Suprapubic skin (tissue), 4 donors: Measurements from ENCODE around the gene VWA2. TPM values are rescaled to one million over a fixed set of nuclear protein-coding genes. Genes with fewer than 3 reads are reported as not detected.
A peak's percentile ranks its signal among the peaks of the same experiment; 100 is the strongest.

Experiments used
- DNase-seq, 2 donors: peaks; one replicate each; pipeline ENCODE4 v3.0.0-alpha.2; 2019; ENCODE audit warnings: low spot score in 2 of 2
- H3K27ac ChIP-seq: fragments of 200-600 bp; sonication (generic); one replicate; pipeline ENCODE4 v1.5.1; 2019
- H3K27me3 ChIP-seq: fragments of 200-600 bp; sonication (generic); one replicate; pipeline ENCODE4 v1.5.1; 2019
- H3K36me3 ChIP-seq: fragments of 200-600 bp; sonication (generic); one replicate; pipeline ENCODE4 v1.5.1; 2019
- H3K4me1 ChIP-seq: fragments of 200-600 bp; sonication (generic); one replicate; pipeline ENCODE4 v1.5.1; 2019
- H3K4me3 ChIP-seq: fragments of 200-600 bp; sonication (generic); one replicate; pipeline ENCODE4 v1.5.1; 2019; ENCODE audit warnings: mild to moderate bottlenecking
- H3K9me3 ChIP-seq: fragments of 200-600 bp; sonication (generic); one replicate; pipeline ENCODE4 v1.5.1; 2019
- CTCF ChIP-seq, 2 donors: fragments of 200-600 bp in 1 of 2; fragments of 450-650 bp in 1 of 2; sonication (generic) in 1 of 2; IDR thresholded peaks; one replicate each; pipeline ENCODE4 v1.5.1; 2016 to 2019; ENCODE audit warnings: antibody characterized with exemption in 2 of 2, mild to moderate bottlenecking in 1 of 2, moderate library complexity in 1 of 2
- EP300 ChIP-seq: sonication (generic); formaldehyde crosslinking; IDR thresholded peaks from one replicate; pipeline ENCODE4 v1.6.1; 2017; ENCODE audit warnings: antibody characterized with exemption
- POLR2A ChIP-seq, 2 donors: fragments of 450-650 bp; IDR thresholded peaks; one replicate each; pipeline ENCODE4 v1.6.1; 2017; ENCODE audit warnings: antibody characterized with exemption in 2 of 2, mild to moderate bottlenecking in 2 of 2, moderate library complexity in 2 of 2
- POLR2AphosphoS5 ChIP-seq, 3 donors: sonication (generic); formaldehyde crosslinking; IDR thresholded peaks; one replicate each; pipeline ENCODE4 v1.6.1; 2017; ENCODE audit warnings: antibody characterized with exemption in 3 of 3
- WGBS: methylation state at CpG from one replicate; pipeline ENCODE4 v1.1.5; 2018; 5-methylcytosine and 5-hydroxymethylcytosine counted together
- total RNA-seq, 4 donors: library from RNA; depleted of rRNA; stranded (reverse); fragments of >200 nt; gene quantifications; one replicate each; pipeline ENCODE4 v1.1.0, GENCODE V29; 2016

Gene VWA2
- total RNA-seq, 4 donors from 2014 or later = 15.7 to 31.0 (median 20.2) TPM

- H3K36me3 ChIP-seq = peaks cover 21% of the 10 kb centered on the region
- H3K27ac ChIP-seq = no peak overlapping the region
- 68% methylated on average over 9 of the region's 9 CpGs for WGBS
- H3K4me1 ChIP-seq = peaks cover 15% of the 10 kb centered on the region
- no peaks in the 10 kb centered on the region for H3K27me3 ChIP-seq
- DNase-seq = peak in 1 of 2 donors; percentile 24
- H3K9me3 ChIP-seq = no peaks in the 10 kb centered on the region
- TF ChIP-seq POLR2AphosphoS5 (IDR thresholded peaks at IDR 0.05) (no peak), EP300 (no peak), CTCF (IDR thresholded peaks at IDR 0.05) (no peak), POLR2A (IDR thresholded peaks at IDR 0.05) (no peak)
- no peak overlapping the region for H3K4me3 ChIP-seq
Observed at GRCh38 chr10:114308531-114309363, 69.7 kb downstream of the VWA2 start.

GRCh38 chr10:114309364-114309651 lies 70.3 kb downstream of the VWA2 start:
- Histone ChIP-seq H3K9me3 (no peaks in the 10 kb centered on the region), H3K27ac (no peak overlapping the region), H3K36me3 (peaks cover 25% of the 10 kb centered on the region), H3K4me1 (peaks cover 10% of the 10 kb centered on the region), H3K4me3 (no peak overlapping the region), H3K27me3 (no peaks in the 10 kb centered on the region)
- 80% methylated on average over 3 of the region's 3 CpGs for WGBS
- TF ChIP-seq POLR2A (IDR thresholded peaks at IDR 0.05) = no peak
- TF ChIP-seq CTCF (IDR thresholded peaks at IDR 0.05) = no peak
- TF ChIP-seq POLR2AphosphoS5 (IDR thresholded peaks at IDR 0.05) = no peak
- no peak for TF ChIP-seq EP300
- no peak for DNase-seq

- DNase-seq = peak in 1 of 2 donors; percentile 40
- no peak overlapping the region for H3K4me3 ChIP-seq
- no peaks in the 10 kb centered on the region for H3K27me3 ChIP-seq
- H3K4me1 ChIP-seq = no peaks in the 10 kb centered on the region
- no peaks in the 10 kb centered on the region for H3K9me3 ChIP-seq
- no peak overlapping the region for H3K27ac ChIP-seq
- H3K36me3 ChIP-seq = peaks cover 25% of the 10 kb centered on the region
- WGBS = 95% methylated on average over 7 of the region's 10 CpGs
- TF ChIP-seq POLR2A (IDR thresholded peaks at IDR 0.05) = no peak
- TF ChIP-seq CTCF (IDR thresholded peaks at IDR 0.05) = no peak
- no peak for TF ChIP-seq POLR2AphosphoS5 (IDR thresholded peaks at IDR 0.05)
- no peak for TF ChIP-seq EP300
Observed at GRCh38 chr10:114310346-114310745, 71.3 kb downstream of the VWA2 start.

- Histone ChIP-seq H3K27ac (no peak overlapping the region), H3K4me1 (no peaks in the 10 kb centered on the region), H3K4me3 (no peak overlapping the region), H3K9me3 (no peaks in the 10 kb centered on the region), H3K27me3 (no peaks in the 10 kb centered on the region), H3K36me3 (peaks cover 25% of the 10 kb centered on the region)
- peak; percentile 8 to 11 for DNase-seq
- 79% methylated on average over 6 of the region's 6 CpGs for WGBS
- TF ChIP-seq EP300 = no peak
Observed at GRCh38 chr10:114311023-114311422, 72.0 kb downstream of the VWA2 start.

GRCh38 chr10:114311496-114312209 lies 72.6 kb downstream of the VWA2 start:
- Histone ChIP-seq H3K27ac (no peak overlapping the region), H3K27me3 (no peaks in the 10 kb centered on the region), H3K36me3 (peaks cover 25% of the 10 kb centered on the region), H3K4me3 (no peak overlapping the region), H3K4me1 (no peaks in the 10 kb centered on the region), H3K9me3 (no peaks in the 10 kb centered on the region)
- 81% methylated on average over 10 of the region's 13 CpGs for WGBS
- no peak for TF ChIP-seq EP300
- no peak for TF ChIP-seq POLR2A (IDR thresholded peaks at IDR 0.05)
- TF ChIP-seq POLR2AphosphoS5 (IDR thresholded peaks at IDR 0.05) = no peak
- TF ChIP-seq CTCF (IDR thresholded peaks at IDR 0.05) = no peak
- peak in 1 of 2 donors; percentile 40 for DNase-seq
